ENCODE data around the gene LMOD1. TPM values are rescaled to one million over a fixed set of nuclear protein-coding genes. Genes with fewer than 3 reads are reported as not detected.

LMOD1 gene
- total RNA-seq, 1 experiment from 2014 or later, result not detected

DNA sequence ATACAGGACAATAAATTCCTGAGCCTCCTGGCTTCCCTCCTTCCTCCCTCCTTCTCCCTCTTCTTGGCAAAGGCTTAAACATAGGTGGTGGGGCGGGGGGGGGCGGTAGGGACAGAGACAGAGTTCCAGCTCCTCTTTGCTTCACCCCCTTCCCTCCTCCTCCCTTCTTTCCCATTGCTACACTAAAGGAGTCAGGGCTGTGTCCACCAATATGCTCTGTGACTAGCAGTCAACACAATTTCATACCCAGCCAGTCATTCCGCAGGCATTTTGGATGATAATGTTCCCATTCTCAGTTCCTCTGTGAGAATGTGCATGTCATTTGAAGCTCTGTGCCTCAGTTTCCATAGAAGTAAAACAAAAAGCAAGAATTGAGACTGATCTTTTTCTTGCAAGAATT is 1.7 kb downstream of the LMOD1 start:
- TF ChIP-seq EZH2 (IDR thresholded peaks at IDR 0.05; ENCODE audit: borderline replicate concordance, low read depth, low read length, poor library complexity, severe bottlenecking), result no peak
- TF ChIP-seq, protein P1, sequence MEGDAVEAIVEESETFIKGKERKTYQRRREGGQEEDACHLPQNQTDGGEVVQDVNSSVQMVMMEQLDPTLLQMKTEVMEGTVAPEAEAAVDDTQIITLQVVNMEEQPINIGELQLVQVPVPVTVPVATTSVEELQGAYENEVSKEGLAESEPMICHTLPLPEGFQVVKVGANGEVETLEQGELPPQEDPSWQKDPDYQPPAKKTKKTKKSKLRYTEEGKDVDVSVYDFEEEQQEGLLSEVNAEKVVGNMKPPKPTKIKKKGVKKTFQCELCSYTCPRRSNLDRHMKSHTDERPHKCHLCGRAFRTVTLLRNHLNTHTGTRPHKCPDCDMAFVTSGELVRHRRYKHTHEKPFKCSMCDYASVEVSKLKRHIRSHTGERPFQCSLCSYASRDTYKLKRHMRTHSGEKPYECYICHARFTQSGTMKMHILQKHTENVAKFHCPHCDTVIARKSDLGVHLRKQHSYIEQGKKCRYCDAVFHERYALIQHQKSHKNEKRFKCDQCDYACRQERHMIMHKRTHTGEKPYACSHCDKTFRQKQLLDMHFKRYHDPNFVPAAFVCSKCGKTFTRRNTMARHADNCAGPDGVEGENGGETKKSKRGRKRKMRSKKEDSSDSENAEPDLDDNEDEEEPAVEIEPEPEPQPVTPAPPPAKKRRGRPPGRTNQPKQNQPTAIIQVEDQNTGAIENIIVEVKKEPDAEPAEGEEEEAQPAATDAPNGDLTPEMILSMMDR (conservative IDR thresholded peaks at IDR 0.05; ENCODE audit: low read depth, low read length), result no peak
- Histone ChIP-seq H3K36me3 (ENCODE audit: insufficient read depth, low read length, poor library complexity, severe bottlenecking) (no peaks in the 10 kb centered on the region), H3K27me3 (replicated peaks; ENCODE audit: insufficient read depth, low read depth, low read length, poor library complexity) (no peaks in the 10 kb centered on the region), H3K9me3 (ENCODE audit: low read depth, low read length, poor library complexity, severe bottlenecking) (no peaks in the 10 kb centered on the region), H3K4me3 (ENCODE audit: low read depth, low read length, poor library complexity, severe bottlenecking) (no peak overlapping the region), H3K4me1 (ENCODE audit: insufficient read depth, low read length, poor library complexity, severe bottlenecking) (peaks cover 8% of the 10 kb centered on the region), H3K27ac (ENCODE audit: low read depth, low read length, poor library complexity, severe bottlenecking) (no peak overlapping the region)
- ChIA-PET CTCF (interaction anchor here (0.5 kb wide), 1 partner anchor 50 kb away, joined by 3 read pairs; no protein-coding TSS in a partner anchor), POLR2A (ENCODE audit: low non-redundant PET) (no interaction called here)
- BruUV-seq (replicated peaks), result no TSS peak
- intact Hi-C loops (cut with micrococcal nuclease; ENCODE audit: unreplicated experiment), result no loop called here
- DNase-seq (ENCODE audit: low spot score), result no peak

DNA sequence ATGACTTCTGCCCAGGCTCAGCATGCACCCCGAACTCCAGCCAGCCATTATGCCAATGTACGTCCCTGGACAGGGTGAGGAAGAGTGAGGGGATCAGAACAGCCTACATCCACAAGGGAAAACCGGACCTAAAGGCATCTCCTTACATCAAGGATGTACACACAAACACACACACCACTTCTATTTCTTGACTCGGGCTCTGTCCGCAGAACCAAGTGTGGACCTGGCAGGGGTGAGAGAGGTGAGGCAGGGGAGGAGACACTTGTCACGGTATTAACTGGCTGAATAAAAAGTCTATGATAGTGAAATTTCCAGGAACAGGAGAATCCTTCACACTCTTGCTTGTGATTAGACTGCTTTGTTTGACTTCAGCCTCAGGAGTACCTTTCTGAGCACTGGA is 2.3 kb downstream of the LMOD1 start:
- no TSS peak for BruUV-seq (replicated peaks)
- no peak for DNase-seq (ENCODE audit: low spot score)
- H3K36me3 ChIP-seq (ENCODE audit: insufficient read depth, low read length, poor library complexity, severe bottlenecking), result no peaks in the 10 kb centered on the region
- TF ChIP-seq, protein P1 (conservative IDR thresholded peaks at IDR 0.05; ENCODE audit: low read depth, low read length), result no peak
- TF ChIP-seq EZH2 (IDR thresholded peaks at IDR 0.05; ENCODE audit: borderline replicate concordance, low read depth, low read length, poor library complexity, severe bottlenecking), result no peak
- H3K4me1 ChIP-seq (ENCODE audit: insufficient read depth, low read length, poor library complexity, severe bottlenecking), result peaks cover 8% of the 10 kb centered on the region
- H3K27ac ChIP-seq (ENCODE audit: low read depth, low read length, poor library complexity, severe bottlenecking), result no peak overlapping the region
- no peaks in the 10 kb centered on the region for H3K27me3 ChIP-seq (replicated peaks; ENCODE audit: insufficient read depth, low read depth, low read length, poor library complexity)
- H3K9me3 ChIP-seq (ENCODE audit: low read depth, low read length, poor library complexity, severe bottlenecking), result no peaks in the 10 kb centered on the region
- intact Hi-C loops (cut with micrococcal nuclease; ENCODE audit: unreplicated experiment), result no loop called here
- CTCF ChIA-PET, result no interaction called here
- no peak overlapping the region for H3K4me3 ChIP-seq (ENCODE audit: low read depth, low read length, poor library complexity, severe bottlenecking)
- POLR2A ChIA-PET (ENCODE audit: low non-redundant PET), result no interaction called here

- Histone ChIP-seq H3K4me1 (ENCODE audit: insufficient read depth, low read length, poor library complexity, severe bottlenecking) (peaks cover 6% of the 10 kb centered on the region), H3K9me3 (ENCODE audit: low read depth, low read length, poor library complexity, severe bottlenecking) (no peaks in the 10 kb centered on the region), H3K27me3 (replicated peaks; ENCODE audit: insufficient read depth, low read depth, low read length, poor library complexity) (no peaks in the 10 kb centered on the region), H3K27ac (ENCODE audit: low read depth, low read length, poor library complexity, severe bottlenecking) (no peak overlapping the region), H3K36me3 (ENCODE audit: insufficient read depth, low read length, poor library complexity, severe bottlenecking) (no peaks in the 10 kb centered on the region), H3K4me3 (ENCODE audit: low read depth, low read length, poor library complexity, severe bottlenecking) (no peak overlapping the region)
- POLR2A ChIA-PET (ENCODE audit: low non-redundant PET), result no interaction called here
- no TSS peak for BruUV-seq (replicated peaks)
- TF ChIP-seq, protein P1 (conservative IDR thresholded peaks at IDR 0.05; ENCODE audit: low read depth, low read length), result no peak
- TF ChIP-seq EZH2 (IDR thresholded peaks at IDR 0.05; ENCODE audit: borderline replicate concordance, low read depth, low read length, poor library complexity, severe bottlenecking), result no peak
- CTCF ChIA-PET, result no interaction called here
- intact Hi-C loops (cut with micrococcal nuclease; ENCODE audit: unreplicated experiment), result no loop called here
- DNase-seq (ENCODE audit: low spot score), result no peak
Measured at GRCh38 chr1:201942129-201942495, 4.2 kb downstream of the LMOD1 start.
